Measurements from ENCODE around the gene NUP58.

The NUP58 gene

GRCh38 chr13:25301347-25302113 lies at the start of gene NUP58:
NUP58 (plus strand) TSS chr13:25301625; CDS start chr13:25301774, 149 bp downstream.
- DNase-seq (ENCODE audit: low read depth in 2 of 2): peak; percentile 88

- DNase-seq (ENCODE audit: low read depth in 2 of 2): no peak
These were observed 49.2 kb upstream of the NUP58 start for GRCh38 chr13:25252225-25252624.

GRCh38 chr13:25252752-25253151 lies 48.7 kb upstream of the NUP58 start:
- no peak for DNase-seq (ENCODE audit: low read depth in 2 of 2)

GRCh38 chr13:25253702-25254101 lies 47.7 kb upstream of the NUP58 start:
- no peak for DNase-seq (ENCODE audit: low read depth in 2 of 2)

GRCh38 chr13:25262261-25262660 lies 39.2 kb upstream of the NUP58 start:
- DNase-seq (ENCODE audit: low read depth in 2 of 2): no peak

- no peak for DNase-seq (ENCODE audit: low read depth in 2 of 2)
These were observed 34.7 kb upstream of the NUP58 start for GRCh38 chr13:25266706-25267105.

- DNase-seq (ENCODE audit: low read depth in 2 of 2): no peak
These were observed 33.7 kb upstream of the NUP58 start for GRCh38 chr13:25267715-25268114.

- no peak for DNase-seq (ENCODE audit: low read depth in 2 of 2)
These were observed 32.9 kb upstream of the NUP58 start for GRCh38 chr13:25268561-25268960.

- DNase-seq (ENCODE audit: low read depth in 2 of 2): no peak
These were observed 24.7 kb upstream of the NUP58 start for GRCh38 chr13:25276748-25277147.

- DNase-seq (ENCODE audit: low read depth in 2 of 2): no peak
These were observed 21.0 kb upstream of the NUP58 start for GRCh38 chr13:25280396-25280795.

GRCh38 chr13:25281193-25281934 lies 20.1 kb upstream of the NUP58 start:
- DNase-seq (ENCODE audit: low read depth in 2 of 2): no peak

GRCh38 chr13:25281935-25282332 lies 19.5 kb upstream of the NUP58 start:
- no peak for DNase-seq (ENCODE audit: low read depth in 2 of 2)

GRCh38 chr13:25286308-25286968 lies 15.0 kb upstream of the NUP58 start:
- DNase-seq (ENCODE audit: low read depth in 2 of 2): no peak

GRCh38 chr13:25286969-25287961 lies 14.2 kb upstream of the NUP58 start, which contains the start of gene MTMR6:
MTMR6 (minus strand) TSS chr13:25287488; CDS start chr13:25287247, 241 bp downstream.
- peak; percentile 93 to 95 for DNase-seq (ENCODE audit: low read depth in 2 of 2)

- no peak for DNase-seq (ENCODE audit: low read depth in 2 of 2)
These were observed 12.5 kb upstream of the NUP58 start for GRCh38 chr13:25288966-25289365.

GRCh38 chr13:25291691-25292090 lies 9.7 kb upstream of the NUP58 start:
- DNase-seq (ENCODE audit: low read depth in 2 of 2): no peak

GRCh38 chr13:25292301-25292700 lies 9.1 kb upstream of the NUP58 start:
- DNase-seq (ENCODE audit: low read depth in 2 of 2): no peak

- no peak for DNase-seq (ENCODE audit: low read depth in 2 of 2)
These were observed 6.2 kb upstream of the NUP58 start for GRCh38 chr13:25295228-25295627.

- no peak for DNase-seq (ENCODE audit: low read depth in 2 of 2)
These were observed 5.7 kb upstream of the NUP58 start for GRCh38 chr13:25295701-25296100.

GRCh38 chr13:25300861-25301346 lies 521 bp upstream of the NUP58 start:
- DNase-seq (ENCODE audit: low read depth in 2 of 2): no peak

GRCh38 chr13:25302121-25302520 lies 696 bp downstream of the NUP58 start:
- no peak for DNase-seq (ENCODE audit: low read depth in 2 of 2)

Measured in activated CD4-positive, alpha-beta T cell treated with anti-CD3 and anti-CD28 coated beads for 24 hours (primary cell).